ENCODE measurements around the gene CDH1.
"Not testable (repeated sequence)": the region's sequence is repeated elsewhere in the genome, so short reads cannot be mapped to it uniquely, and the experiment has no call there.

CDH1 gene

GRCh38 chr16:68786685-68787418 lies 49.8 kb downstream of the CDH1 start:
- Histone ChIP-seq H3K27me3 (replicated peaks) (no peaks in the 10 kb centered on the region), H3K36me3 (replicated peaks) (no peaks in the 10 kb centered on the region), H3K27ac (peak overlapping the region; percentile 45), H3K4me3 (ENCODE audit: low read depth, low read length) (no peak overlapping the region)
- peak; percentile 79 for DNase-seq
- in situ Hi-C loops (cut with HindIII; ENCODE audit: low pct_ligation_motif_present, low sequenced_read_pairs): no loop called here
- no peak for TF ChIP-seq CTCF (IDR thresholded peaks at IDR 0.05; ENCODE audit: low read depth, low read length, missing control alignments)

DNA sequence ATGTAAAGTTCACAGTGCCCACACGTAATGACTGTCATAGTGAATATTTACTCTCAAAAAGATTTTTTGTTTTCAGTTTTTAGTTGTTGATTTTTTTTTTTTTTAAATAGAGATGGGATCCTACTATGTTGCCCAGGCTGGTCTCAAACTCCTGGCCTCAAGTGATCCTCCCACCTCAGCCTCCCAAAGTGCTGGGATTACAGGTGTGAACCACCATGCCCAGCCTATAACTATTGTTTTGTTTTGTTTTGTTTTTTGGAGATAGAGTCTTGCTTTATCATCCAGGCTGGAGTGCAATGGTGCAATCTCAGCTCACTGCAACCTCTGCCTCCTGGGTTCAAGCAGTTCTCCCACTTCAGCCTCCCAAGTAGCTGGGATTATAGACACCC lies 50.3 kb downstream of the CDH1 start:
- H3K4me3 ChIP-seq (ENCODE audit: low read depth, low read length); in situ Hi-C loops (cut with HindIII; ENCODE audit: low pct_ligation_motif_present, low sequenced_read_pairs); H3K36me3 ChIP-seq (replicated peaks); DNase-seq; H3K27ac ChIP-seq; H3K27me3 ChIP-seq (replicated peaks): not testable (repeated sequence)

- no peaks in the 10 kb centered on the region for H3K27me3 ChIP-seq (replicated peaks)
- peak overlapping the region; percentile 46 for H3K27ac ChIP-seq
- no peaks in the 10 kb centered on the region for H3K36me3 ChIP-seq (replicated peaks)
- DNase-seq: peak; percentile 82
- in situ Hi-C loops (cut with HindIII; ENCODE audit: low pct_ligation_motif_present, low sequenced_read_pairs): no loop called here
- no peak overlapping the region for H3K4me3 ChIP-seq (ENCODE audit: low read depth, low read length)
- no peak for TF ChIP-seq CTCF (IDR thresholded peaks at IDR 0.05; ENCODE audit: low read depth, low read length, missing control alignments)
Measured at GRCh38 chr16:68790130-68790761, 53.2 kb downstream of the CDH1 start.

DNA sequence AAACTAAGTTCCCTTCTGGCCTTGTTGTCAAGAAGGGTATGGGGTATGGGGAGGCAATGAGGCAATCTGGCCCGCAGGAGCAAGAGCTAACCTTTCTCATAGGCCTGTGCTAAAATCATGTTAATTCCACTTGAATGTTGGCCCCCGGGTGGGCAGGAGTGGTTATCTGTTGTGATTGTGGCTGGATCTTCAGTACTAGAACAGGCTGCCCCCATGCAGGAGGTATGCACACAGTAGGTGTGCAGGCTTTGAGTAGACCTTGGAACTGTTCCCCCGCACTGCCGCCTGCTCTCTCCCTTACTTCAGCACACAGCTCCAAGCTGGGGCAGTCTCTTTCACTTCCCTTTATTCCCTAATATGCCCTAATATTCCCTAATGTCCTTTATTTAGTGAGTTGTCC lies 53.9 kb downstream of the CDH1 start:
- Histone ChIP-seq H3K4me3 (ENCODE audit: low read depth, low read length) (no peak overlapping the region), H3K27ac (peak overlapping the region; percentile 46), H3K27me3 (replicated peaks) (no peaks in the 10 kb centered on the region), H3K36me3 (replicated peaks) (no peaks in the 10 kb centered on the region)
- in situ Hi-C loops (cut with HindIII; ENCODE audit: low pct_ligation_motif_present, low sequenced_read_pairs): no loop called here
- DNase-seq: no peak
- TF ChIP-seq CTCF (IDR thresholded peaks at IDR 0.05; ENCODE audit: low read depth, low read length, missing control alignments): no peak

- Histone ChIP-seq H3K36me3 (replicated peaks) (no peaks in the 10 kb centered on the region), H3K4me3 (ENCODE audit: low read depth, low read length) (no peak overlapping the region), H3K27ac (no peak overlapping the region), H3K27me3 (replicated peaks) (no peaks in the 10 kb centered on the region)
- DNase-seq: peak; percentile 58
- TF ChIP-seq CTCF (IDR thresholded peaks at IDR 0.05; ENCODE audit: low read depth, low read length, missing control alignments): no peak
- in situ Hi-C loops (cut with HindIII; ENCODE audit: low pct_ligation_motif_present, low sequenced_read_pairs): no loop called here
Measured at GRCh38 chr16:68792465-68793324, 55.6 kb downstream of the CDH1 start.

DNA sequence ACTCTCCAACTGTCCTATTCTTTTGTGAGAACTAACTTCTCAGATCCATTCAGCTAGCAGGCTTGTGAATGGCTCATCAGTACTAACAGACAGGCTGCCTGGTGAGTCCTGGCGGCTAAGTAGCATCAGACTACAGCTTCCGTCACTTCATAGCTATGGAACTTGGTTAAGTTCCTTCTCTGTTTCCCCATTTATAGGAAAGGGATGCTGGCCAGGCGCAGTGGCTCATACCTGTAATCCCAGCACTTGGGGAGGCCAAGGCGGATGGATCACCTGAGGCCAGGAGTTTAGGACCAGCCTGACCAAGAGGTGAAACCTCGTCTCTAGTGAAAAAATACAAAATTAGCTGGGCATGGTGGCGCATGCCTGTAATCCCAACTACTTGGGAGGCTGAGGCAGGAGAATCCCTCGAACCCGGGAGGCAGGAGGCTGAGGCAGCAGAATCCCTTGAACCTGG lies 56.3 kb downstream of the CDH1 start:
- in situ Hi-C loops (cut with HindIII; ENCODE audit: low pct_ligation_motif_present, low sequenced_read_pairs): no loop called here
- Histone ChIP-seq H3K27me3 (replicated peaks) (no peaks in the 10 kb centered on the region), H3K27ac (no peak overlapping the region), H3K4me3 (ENCODE audit: low read depth, low read length) (no peak overlapping the region), H3K36me3 (replicated peaks) (no peaks in the 10 kb centered on the region)
- DNase-seq: no peak
- no peak for TF ChIP-seq CTCF (IDR thresholded peaks at IDR 0.05; ENCODE audit: low read depth, low read length, missing control alignments)
